OCI-LY7 (cell line): ENCODE data around the gene ATP9A.

ENCODE experiments used
- EZH2phosphoT487 ChIP-seq: fragments of 200-600 bp; sonication (generic); IDR thresholded peaks from 2 replicates; pipeline ENCODE4 v1.6.1; 2018; ENCODE audit warnings: low read depth, borderline replicate concordance, mild to moderate bottlenecking, mixed run types, antibody characterized with exemption, low read length, moderate library complexity, mixed read lengths
- TF ChIP-seq, protein P1 (sequence below): fragments of 200-600 bp; sonication (generic); conservative IDR thresholded peaks from 2 replicates; pipeline ENCODE4 v1.5.1; 2014; ENCODE audit warnings: mild to moderate bottlenecking, antibody characterized with exemption, low read length, moderate library complexity, mixed read lengths

DNA sequence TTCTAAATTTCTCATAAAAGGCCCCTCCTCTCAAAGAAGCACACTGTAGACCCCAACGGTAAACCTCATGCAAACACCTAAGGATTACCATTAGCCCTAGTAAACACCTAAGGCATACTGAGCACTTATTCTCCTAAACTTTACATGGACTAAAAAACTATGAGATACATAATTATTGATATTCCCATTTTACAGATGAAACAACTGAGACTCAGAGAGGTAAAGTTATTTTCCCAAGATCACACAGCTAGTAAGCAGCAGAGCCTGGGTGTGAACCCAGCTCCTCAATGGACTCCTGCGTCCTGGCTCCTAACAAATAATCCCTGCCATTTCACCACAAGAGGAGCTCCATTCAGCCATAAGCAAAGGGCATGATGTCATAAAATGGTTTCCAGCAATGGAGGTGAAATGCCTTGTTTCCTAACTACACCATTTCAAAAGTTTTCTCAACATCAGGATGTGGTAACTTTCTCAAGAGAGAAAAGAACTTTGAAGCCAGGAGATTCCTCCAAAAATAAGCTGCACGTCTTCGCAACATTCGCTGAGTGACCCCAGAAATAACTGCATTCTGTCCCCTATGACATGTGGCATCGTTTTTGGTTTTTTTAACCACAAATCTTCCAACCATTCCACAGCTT lies 4.1 kb downstream of the ATP9A start:
- TF ChIP-seq EZH2phosphoT487: no peak
- TF ChIP-seq, protein P1, sequence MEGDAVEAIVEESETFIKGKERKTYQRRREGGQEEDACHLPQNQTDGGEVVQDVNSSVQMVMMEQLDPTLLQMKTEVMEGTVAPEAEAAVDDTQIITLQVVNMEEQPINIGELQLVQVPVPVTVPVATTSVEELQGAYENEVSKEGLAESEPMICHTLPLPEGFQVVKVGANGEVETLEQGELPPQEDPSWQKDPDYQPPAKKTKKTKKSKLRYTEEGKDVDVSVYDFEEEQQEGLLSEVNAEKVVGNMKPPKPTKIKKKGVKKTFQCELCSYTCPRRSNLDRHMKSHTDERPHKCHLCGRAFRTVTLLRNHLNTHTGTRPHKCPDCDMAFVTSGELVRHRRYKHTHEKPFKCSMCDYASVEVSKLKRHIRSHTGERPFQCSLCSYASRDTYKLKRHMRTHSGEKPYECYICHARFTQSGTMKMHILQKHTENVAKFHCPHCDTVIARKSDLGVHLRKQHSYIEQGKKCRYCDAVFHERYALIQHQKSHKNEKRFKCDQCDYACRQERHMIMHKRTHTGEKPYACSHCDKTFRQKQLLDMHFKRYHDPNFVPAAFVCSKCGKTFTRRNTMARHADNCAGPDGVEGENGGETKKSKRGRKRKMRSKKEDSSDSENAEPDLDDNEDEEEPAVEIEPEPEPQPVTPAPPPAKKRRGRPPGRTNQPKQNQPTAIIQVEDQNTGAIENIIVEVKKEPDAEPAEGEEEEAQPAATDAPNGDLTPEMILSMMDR: no peak
